Kasumi-1 (cell line): ENCODE measurements around the gene FRMD4A.
"Not testable (repeated sequence)": the region's sequence is repeated elsewhere in the genome, so short reads cannot be mapped to it uniquely, and the experiment has no call there.

Experiments
- DNase-seq, 2 experiments: peaks; one replicate each; lab custom pipeline; 2025; lab: John Stamatoyannopoulos, UW

The FRMD4A gene

DNA sequence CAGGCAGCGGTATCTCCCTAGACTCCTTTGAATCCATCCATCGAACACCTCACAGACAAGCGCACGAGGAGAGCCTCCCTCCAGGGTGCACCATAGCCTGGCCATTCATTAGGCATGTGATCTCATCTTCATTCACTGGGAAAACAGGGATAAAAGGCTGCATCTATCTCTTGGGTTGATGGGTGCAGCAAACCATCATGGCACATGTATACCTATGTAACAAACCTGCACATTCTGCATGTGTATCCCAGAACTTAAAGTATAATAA is 552.1 kb downstream of the FRMD4A start:
- DNase-seq, result not testable (repeated sequence)

DNA sequence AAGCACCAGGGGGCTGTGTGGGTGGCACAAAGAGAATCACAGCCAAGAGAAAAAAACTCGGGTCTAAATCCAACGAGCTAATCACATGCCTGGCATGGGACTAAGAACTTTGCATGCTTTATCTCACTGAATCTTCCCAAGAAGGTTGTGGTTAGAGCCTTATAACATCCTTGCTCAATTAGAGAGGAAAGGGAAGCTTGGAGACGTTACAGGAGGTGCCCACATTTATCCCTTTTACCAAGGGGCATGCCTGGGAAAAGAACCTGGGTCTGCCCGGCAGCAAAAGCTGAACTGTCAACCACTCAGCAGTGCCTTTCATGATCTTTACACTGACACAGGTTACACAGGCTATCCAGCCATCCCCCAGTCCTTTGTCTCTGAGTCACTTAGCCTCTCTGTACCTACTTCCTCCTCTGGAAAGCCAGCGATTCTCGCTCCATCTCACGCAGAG is 553.8 kb downstream of the FRMD4A start:
- DNase-seq, result peak; percentile 33 to 52

DNA sequence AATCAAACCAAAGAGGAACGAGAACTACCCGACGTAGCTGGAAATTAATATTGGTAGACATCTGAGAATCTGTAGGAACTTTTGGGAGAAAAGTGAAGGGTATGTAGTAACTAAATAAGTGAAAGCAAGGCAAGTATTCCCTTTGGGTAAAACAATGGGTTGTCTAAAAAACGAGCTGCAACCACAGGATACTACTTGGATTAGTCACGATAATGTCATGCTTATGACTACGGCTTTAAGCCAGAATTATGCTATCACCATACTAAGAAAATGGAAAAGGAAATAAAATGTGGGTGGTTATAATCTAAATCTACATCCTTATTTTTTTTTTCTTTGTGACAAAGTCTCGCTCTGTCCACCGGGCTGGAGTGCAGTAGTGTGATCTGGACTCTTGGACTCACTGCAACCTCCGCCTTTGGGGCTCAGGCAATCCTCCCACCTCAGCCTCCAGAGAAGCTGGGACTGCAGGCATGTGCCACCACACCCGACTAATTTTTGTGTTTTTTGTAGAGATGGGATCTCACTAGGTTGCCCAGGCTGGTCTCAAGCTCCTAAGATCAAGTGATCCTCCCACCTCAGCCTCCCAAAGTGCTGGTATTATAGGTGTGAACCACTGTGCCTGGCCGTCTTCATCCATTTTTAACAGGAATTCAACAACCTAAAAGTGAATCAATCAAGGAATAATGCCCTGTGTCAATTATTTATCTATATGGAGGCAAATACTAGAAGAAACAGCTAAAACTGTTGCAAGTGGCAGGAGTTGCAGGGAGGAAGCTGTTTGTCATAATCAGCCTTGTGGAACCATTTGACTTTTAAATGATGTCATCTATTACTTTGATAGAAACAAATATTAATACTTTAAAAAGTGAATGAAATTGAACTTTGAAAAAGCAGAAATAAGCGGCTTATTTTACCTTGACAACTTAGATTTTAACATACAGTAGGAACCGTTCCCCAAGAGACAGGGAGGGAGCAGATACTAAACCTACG is 554.6 kb downstream of the FRMD4A start:
- no peak for DNase-seq

DNA sequence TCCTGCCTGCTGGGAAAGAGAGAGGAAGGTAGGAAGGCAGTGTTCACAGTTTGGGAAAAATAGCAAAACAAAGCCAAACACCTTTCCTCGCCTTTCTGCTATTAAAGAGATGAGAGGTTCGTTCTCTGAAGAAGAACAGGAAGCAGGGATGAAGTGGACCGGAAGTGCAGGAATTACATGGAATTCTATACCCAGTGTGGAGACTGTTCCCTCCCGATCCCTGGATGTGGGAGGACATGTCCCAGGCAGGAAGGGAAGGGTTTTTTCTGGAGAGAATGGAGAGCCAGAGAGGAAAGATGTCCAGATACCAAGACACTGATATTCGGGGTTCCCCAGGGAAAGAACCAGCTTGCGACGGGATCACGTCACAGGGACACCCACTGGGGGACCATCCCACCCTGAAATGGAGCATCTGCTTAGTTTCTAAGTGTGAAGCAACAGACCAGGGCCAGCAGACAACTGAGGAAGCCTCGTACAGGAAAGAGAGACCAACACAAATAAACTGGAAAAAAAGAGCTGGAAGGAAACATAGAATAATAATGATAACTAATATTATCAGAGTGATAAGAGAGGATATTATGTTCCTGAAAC is 556.3 kb downstream of the FRMD4A start:
- no peak for DNase-seq

DNA sequence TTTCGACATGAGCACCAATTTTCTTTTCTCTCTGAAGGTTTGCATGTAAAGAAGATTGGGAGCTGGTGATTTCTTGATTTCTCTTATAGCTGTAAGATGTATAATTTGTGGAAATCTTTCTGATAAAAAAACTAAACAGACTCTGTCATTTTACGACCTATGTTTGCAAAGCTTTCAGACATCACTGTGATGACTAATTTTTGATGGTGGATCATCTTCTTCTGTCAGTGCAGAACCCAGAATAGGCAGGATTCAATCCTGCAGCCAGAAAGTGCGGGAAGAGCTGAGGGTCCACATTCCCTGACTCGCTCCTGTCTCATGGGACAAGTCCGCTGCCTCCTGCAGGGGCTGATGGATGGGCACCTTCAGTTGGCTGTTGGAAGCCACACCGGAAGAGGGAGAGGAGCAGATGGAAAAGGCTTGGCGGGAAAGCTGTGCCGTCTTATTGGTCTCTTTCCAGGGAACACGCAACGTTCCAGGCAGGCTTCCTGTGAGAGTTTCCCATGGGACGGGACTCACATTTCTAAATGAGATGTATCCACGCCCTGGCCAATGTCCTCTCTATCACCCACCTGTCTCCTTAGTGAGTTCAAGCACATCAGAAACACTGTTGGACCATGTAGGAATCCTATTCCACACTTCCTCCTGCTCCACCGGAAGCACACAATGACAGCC is 557.1 kb downstream of the FRMD4A start:
- DNase-seq, result no peak

DNA sequence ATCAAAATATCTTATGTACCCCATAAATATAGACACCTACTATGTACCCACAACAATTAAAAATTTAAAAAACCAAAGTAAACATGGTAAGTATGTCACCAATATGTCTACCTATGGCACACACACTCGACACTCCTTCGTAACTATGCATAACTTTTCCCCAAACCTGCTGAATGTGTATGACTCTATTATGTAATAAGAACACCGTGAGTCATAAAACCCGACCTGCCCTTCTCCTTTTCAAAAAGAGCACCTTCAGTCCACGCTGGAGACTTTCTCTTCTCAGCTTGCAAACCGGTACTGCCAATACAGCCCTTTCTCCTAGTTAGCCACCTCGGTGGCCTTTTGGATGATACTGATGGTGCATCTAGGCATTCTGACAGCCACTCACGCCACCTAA is 557.7 kb downstream of the FRMD4A start:
- no peak for DNase-seq

DNA sequence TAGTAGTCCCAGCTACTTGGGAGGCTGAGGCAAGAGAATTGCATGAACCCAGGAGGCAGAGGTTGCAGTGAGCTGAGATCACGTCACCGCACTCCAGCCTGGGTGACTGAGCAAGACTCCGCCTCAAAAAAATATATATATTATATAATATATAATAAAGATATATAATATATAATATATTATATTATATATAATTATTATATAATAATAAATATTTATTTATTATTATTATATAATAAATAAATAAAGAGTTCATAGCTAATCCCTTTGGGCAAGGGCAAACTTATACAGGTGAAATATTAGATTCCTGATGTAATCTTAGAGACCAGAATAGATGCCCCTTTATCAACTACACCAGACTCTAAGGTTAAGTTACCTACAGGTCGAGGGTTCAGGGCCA is 558.7 kb downstream of the FRMD4A start:
- DNase-seq, result no peak

DNA sequence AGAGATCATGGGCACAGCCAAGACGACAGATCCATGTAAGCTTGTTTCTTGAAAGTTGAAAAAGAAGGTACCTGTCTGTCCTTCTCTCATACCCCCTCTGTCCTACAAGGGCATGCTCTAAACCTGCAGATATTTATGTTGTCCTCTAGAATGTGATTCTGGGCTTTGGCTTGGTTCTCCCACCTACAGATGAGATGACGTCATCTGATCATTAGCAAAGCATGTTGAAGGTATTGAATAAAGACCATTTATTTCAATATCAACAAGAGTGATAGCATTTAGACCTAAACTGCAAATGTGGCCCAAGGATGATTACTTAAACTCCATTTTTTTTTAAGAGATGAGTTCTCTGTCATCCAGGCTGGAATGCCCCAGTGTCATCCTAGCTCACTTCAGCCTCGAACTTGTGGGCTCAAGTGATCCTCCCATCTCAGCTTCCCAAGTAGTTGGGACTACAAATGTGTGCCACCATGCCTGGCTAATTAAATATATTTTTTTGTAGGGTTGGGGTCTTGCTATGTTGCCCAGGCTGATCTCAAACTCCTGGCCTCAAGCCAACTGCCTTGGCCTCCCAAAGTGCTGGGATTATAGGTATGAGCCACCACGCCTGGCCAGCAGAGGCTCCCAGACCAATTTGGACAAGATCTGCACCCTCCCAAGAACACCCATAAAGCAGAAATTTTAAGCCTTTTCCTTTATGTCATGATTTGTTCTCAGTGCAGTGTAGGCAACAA is 559.8 kb downstream of the FRMD4A start:
- DNase-seq, result no peak

DNA sequence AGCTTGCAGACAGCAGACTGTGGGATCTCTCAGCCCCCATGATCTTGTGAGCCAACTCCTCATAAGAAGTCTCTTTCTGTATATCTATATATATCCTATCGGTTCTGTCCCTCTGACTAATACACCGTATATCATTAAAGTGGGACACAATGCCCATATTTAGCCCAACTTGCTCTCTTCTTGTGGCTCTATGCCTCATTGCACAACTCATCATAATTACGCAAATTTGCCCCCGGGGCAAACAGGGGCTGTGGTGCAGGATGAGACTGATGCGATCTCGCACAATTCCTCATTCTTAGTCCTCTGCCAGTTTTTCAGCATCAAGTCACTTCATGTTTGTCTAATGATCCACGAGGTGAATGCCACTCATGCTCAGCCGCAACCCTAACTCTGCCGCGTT is 560.8 kb downstream of the FRMD4A start:
- no peak for DNase-seq

DNA sequence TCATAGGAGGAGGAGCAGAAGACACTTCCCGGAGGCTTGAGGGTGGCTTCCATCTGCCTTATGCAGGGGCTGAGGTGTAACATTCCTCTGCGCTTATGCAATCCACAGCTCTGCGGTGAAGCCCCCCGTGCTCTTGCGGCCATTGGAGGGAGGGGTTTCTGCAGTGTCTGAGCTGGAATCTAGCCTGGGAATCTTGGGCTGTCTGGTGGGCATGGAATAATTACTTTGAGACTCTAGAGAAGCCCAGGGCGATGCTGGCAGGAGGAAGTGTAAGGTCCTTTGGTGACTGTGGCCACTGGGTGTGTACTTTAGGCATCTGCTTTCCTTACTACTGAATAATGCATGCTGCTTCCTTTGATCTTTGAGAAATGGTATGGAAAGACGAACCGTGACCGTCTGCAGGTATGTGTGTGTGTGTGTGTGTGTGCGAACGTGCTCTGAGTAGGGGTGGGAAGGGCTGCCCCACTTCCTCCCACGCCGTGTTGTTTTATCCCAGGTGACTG is 563.0 kb downstream of the FRMD4A start:
- no peak for DNase-seq

DNA sequence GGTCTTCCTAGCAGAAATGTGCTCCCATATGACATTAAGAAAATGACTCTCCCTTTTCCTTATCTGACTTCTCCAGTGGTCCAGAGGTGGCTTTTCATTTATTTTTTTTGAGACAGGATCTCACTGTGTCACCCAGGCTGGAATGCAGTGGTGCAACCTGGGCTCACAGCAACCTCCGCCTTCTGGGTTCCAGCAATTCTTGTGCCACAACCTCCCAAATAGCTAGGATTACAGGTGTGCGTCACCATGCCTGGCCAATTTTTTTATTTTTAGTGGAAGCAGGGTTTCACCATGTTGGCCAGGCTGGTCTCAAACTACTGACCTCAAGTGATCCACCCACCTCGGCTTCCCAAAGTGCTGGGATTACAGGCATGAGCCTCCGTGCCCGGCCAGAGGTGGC is 563.6 kb downstream of the FRMD4A start:
- not testable (repeated sequence) for DNase-seq

DNA sequence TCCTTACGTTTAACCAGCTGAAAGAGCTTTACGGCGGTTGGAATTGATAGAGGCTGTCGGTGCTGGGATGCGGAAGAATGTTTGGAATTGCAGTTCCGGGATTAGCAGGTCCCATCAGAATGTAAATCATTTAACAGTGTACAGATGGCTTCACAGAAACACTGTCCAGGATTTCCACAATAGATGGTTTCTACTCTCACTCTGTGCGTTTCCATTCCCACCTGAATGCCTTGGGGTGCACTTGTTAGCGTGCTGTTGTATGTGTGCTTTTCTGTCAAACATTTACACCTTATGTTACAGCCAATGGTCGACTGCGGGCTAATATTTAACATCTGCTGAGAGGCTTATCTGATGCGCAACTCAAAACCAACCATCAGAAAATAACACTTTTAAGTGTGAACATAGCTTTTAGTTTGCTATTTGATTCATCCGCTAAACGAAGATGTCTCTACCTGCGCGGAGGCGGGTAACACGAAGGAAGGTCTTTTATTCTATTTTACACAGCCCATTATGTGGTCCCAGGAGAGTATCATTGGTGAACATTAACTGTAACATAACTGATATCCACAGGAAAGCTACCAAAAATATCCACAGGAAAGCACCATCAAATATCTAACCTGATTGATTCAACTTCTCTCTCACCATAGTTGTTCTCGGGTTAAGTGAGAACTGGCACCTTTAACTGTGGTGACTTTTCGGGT is 564.9 kb downstream of the FRMD4A start:
- DNase-seq, result no peak

DNA sequence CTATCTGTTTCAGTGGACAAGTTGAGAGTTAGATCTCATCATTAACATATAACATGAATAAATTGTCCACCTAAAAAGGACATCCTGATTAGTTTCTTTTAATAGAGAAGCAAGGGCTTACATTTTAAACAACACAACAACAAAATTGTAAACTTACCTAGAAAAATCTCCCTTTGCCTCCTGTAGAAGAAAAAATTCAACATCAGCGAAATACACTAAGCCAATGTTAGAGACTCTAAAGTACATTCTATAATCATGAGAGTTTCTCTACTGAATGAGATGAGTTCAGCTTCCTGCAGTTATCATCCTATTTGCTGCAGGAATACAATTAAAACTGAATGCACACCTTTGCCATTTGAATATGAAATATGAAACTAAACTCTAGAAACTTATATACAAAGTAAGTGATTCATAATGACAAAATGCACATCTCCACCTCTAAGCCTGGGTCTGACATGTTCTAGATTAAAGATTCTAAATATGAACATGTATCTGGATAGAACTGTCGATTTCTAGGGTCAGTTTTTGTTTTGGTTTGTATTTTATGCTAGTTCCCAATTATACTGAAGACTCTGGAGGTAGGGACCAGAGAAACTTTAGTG is 569.1 kb downstream of the FRMD4A start:
- DNase-seq, result no peak

DNA sequence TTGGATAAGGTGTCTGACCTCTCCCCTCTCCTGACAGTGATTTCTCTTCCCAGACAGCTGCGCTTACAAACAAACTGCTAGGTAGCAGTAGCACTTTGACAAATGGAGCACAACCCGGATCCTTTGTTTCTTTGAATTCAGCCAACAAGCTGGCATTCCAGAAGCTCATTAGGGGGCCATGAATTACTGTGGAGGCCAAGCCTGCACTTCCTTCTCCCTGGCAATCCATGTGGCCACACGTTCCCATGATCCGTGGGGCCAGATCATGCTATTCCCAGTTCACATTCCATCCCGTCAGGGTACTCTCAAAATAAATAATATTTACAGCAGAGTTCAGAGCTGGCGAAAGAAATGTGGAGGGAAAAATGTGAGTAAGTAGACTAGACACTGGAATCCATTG is 571.6 kb downstream of the FRMD4A start:
- DNase-seq, result no peak

DNA sequence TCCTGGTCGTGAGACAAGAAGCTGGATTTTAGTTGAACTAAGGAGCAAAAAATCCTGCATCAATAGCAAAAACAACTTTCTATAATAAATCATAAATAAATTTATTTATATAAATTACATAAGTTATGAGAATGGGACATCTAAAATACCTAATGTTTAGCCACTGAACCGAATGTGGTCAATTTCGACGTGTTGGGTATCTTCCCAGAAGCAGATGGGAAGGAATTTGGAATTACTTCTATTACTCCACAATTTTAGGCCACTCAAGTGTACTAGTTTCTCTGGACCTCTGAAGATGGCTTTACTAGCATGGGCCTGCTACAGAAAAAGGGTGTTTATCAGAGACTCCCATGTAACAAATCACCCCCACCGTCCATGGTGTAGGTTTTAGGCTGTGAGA is 572.0 kb downstream of the FRMD4A start:
- no peak for DNase-seq

DNA sequence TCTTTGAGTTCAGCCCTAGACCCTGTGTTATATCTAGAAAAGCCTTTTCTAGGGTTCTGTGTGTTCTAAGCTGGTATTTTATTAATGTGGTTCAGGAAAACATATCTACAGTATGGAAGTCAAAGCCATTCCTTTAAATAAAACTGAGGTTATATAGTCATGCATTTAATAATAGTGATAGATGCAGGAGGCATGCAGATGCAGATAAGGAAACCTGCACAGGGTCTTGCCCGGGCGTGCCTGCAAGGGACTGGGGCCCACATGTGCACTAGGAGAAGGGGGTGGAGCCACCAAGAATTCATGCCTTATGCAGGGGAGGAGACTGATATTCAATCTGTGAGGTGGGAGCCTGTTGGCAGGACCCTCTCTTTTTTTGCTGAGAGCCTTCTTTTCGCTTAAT is 572.4 kb downstream of the FRMD4A start:
- no peak for DNase-seq

DNA sequence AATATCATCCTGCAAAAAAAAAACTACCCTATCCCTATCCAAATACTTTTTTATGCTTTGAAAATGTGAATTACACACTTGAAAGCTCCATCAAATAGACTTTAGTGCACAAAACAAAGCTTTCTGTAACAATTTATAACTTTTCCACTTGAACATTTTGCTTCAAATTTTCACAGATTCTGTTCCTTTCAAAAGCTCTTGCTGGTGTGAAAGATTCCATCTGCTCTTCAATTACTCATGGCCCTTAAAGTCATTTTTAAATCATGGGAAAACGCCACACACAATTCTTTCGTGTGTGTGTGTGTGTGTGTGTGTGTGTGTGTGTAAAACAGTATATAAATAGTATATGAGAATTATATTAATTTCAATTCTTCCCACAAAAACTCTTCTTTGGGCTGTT is 576.4 kb downstream of the FRMD4A start:
- DNase-seq, result no peak

DNA sequence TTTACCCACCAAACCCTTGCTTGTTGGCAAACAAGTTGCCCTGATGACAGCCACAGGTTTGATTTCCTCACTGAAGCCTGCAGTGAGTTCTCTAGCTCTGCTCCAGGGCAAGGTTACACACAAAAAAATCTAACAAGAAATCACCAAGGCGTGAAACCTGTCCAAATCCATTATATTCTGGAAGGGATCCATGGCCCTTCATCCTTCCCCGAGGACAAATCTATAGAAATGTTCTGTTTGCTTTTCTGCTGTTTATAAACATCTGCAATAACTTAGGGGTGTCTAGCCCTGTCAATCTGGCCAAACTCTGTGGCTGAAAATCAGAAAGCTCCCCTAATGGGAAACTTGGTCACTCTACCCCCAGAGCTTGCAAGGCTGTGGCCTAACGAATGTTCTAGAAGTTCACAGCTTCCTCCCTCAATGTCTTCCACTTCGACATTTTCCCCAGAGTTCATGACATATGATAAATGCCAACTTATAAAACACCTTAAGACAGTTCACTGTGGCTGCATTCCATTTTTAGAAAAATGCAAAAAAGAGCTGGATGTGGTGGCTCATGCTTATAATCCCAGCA is 579.4 kb downstream of the FRMD4A start:
- no peak for DNase-seq

DNA sequence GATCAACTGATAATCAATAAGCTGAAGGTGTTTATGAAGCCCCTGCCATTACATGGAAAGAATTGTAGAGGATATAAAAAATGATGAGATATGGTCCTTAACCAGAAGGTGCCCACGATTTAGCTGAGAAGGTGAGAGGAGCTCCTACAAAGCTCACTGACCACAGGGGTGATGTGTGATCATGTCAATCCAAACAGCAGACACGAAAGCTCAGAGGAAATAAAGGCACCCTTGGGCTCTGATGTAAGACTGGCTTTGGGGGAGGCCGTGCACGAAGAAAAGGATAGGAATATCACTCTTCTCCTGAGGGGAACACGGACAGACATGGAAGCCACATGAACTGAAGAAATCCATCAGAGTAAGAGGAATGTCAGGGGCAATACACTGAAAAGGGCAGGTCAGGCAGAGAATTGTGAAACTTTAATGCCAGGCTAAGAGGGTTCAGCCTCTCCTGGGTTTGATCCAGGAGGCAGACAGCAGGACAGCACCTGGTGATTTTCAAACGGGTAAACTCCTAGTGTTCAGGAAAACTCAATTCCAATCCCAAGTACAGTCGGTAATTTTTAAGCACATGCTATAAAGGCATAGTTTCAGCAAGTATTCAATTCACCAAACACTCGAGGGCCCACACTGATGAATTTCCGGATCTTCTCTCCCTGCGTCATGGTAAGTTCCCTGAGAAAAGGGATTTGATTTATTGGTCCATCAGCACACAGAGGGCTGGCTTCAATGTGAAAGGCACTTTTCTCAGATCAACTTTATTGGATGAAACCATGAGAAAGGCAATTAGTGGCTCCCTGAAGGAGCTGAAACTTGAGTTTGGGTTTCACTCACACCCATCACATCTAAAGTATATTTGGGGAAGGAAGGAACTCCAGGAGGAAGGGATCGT is 580.2 kb downstream of the FRMD4A start:
- DNase-seq, result no peak

DNA sequence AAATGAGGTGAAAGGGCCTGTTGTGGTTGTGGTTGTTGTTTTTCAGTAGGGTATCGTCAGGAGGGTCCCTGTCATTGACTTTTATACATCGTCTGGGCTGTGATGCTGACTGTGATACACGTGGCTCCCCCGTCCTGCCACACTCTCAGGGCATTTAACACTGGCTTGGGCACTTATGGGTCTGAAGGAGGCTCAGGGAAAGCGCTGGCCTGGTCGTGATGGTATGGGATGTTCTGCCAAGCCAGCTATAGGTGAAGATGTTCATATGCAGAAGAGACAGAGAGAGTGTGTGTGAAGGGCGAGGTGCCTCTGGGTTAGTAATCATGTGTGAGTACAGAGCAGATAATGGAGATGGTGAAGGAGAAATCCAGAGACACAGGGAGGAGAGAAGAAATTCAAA is 585.5 kb downstream of the FRMD4A start:
- no peak for DNase-seq
